ENCODE data around the gene DPH2. TPM values are rescaled to one million over a fixed set of nuclear protein-coding genes. Genes with fewer than 3 reads are reported as not detected.
A peak's percentile ranks its signal among the peaks of the same experiment; 100 is the strongest.

DPH2 gene
- total RNA-seq, 2 donors from 2014 or later: 25.4 to 31.1 TPM

- Histone ChIP-seq H3K27me3 (replicated peaks; ENCODE audit: insufficient read depth) (no peaks in the 10 kb centered on the region), H3K4me1 (replicated peaks) (peaks cover 6% of the 10 kb centered on the region), H3K9me3 (no peaks in the 10 kb centered on the region), H3K4me3 (no peak overlapping the region), H3K27ac (no peak overlapping the region), H3K36me3 (no peaks in the 10 kb centered on the region)
- TF ChIP-seq POLR2A (IDR thresholded peaks at IDR 0.05): no peak
- TF ChIP-seq, protein P1, sequence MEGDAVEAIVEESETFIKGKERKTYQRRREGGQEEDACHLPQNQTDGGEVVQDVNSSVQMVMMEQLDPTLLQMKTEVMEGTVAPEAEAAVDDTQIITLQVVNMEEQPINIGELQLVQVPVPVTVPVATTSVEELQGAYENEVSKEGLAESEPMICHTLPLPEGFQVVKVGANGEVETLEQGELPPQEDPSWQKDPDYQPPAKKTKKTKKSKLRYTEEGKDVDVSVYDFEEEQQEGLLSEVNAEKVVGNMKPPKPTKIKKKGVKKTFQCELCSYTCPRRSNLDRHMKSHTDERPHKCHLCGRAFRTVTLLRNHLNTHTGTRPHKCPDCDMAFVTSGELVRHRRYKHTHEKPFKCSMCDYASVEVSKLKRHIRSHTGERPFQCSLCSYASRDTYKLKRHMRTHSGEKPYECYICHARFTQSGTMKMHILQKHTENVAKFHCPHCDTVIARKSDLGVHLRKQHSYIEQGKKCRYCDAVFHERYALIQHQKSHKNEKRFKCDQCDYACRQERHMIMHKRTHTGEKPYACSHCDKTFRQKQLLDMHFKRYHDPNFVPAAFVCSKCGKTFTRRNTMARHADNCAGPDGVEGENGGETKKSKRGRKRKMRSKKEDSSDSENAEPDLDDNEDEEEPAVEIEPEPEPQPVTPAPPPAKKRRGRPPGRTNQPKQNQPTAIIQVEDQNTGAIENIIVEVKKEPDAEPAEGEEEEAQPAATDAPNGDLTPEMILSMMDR (IDR thresholded peaks at IDR 0.05): no peak
- TF ChIP-seq POLR2AphosphoS5 (IDR thresholded peaks at IDR 0.05): no peak
- intact Hi-C loops (cut with DNase I): no loop called here
- DNase-seq (ENCODE audit: low spot score): no peak
- 91% methylated on average over 3 of the region's 3 CpGs for WGBS
Observed at GRCh38 chr1:43942411-43942810, 27.4 kb upstream of the DPH2 start.

GRCh38 chr1:43944860-43945259 is 24.9 kb upstream of the DPH2 start:
- Histone ChIP-seq H3K4me3 (no peak overlapping the region), H3K4me1 (replicated peaks) (peaks cover 17% of the 10 kb centered on the region), H3K27me3 (replicated peaks; ENCODE audit: insufficient read depth) (no peaks in the 10 kb centered on the region), H3K36me3 (no peaks in the 10 kb centered on the region), H3K9me3 (no peaks in the 10 kb centered on the region), H3K27ac (no peak overlapping the region)
- TF ChIP-seq POLR2AphosphoS5 (IDR thresholded peaks at IDR 0.05): no peak
- TF ChIP-seq, protein P1 (IDR thresholded peaks at IDR 0.05): no peak
- intact Hi-C loops (cut with DNase I): no loop called here
- no peak for DNase-seq (ENCODE audit: low spot score)
- 100% methylated on average over 1 of the region's 1 CpG for WGBS

DNA sequence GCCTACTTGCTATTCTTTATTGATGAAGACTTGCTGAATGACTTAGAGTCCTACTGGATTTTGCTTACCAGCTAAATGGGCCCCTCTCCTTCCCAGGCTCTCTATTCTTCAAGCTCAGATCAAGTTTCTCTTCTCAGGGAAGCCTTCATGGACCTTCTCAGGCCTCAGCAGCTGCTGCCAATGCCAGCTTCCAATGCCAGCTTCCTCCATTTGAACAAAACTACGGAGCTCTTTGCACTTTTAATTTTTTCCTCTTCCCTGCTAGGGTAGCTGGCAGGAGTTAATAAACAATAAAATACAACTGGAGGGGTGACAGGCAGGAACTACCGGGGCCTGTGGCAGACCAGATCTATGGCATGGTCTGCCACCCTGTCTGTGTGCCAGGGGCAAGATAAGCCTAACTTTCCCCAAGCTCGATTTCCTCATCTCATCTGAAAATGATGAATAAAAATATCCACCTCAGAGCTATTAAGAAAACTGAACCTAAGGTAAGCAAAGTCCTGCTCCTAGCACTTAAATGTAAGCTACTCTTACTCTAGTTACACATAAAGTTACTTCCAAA is 24.1 kb upstream of the DPH2 start:
- H3K27me3 ChIP-seq (replicated peaks; ENCODE audit: insufficient read depth): no peaks in the 10 kb centered on the region
- peaks cover 17% of the 10 kb centered on the region for H3K4me1 ChIP-seq (replicated peaks)
- H3K4me3 ChIP-seq: peak overlapping the region; percentile 69 to 73
- TF ChIP-seq, protein P1 (IDR thresholded peaks at IDR 0.05): no peak
- TF ChIP-seq POLR2AphosphoS5 (IDR thresholded peaks at IDR 0.05) (no peak), POLR2A (IDR thresholded peaks at IDR 0.05) (no peak)
- intact Hi-C loops (cut with DNase I): no loop called here
- DNase-seq (ENCODE audit: low spot score): no peak
- H3K9me3 ChIP-seq: no peaks in the 10 kb centered on the region
- WGBS: 2% methylated on average over 3 of the region's 3 CpGs
- H3K36me3 ChIP-seq: no peaks in the 10 kb centered on the region
- H3K27ac ChIP-seq: peak overlapping the region; percentile 92 to 94

DNA sequence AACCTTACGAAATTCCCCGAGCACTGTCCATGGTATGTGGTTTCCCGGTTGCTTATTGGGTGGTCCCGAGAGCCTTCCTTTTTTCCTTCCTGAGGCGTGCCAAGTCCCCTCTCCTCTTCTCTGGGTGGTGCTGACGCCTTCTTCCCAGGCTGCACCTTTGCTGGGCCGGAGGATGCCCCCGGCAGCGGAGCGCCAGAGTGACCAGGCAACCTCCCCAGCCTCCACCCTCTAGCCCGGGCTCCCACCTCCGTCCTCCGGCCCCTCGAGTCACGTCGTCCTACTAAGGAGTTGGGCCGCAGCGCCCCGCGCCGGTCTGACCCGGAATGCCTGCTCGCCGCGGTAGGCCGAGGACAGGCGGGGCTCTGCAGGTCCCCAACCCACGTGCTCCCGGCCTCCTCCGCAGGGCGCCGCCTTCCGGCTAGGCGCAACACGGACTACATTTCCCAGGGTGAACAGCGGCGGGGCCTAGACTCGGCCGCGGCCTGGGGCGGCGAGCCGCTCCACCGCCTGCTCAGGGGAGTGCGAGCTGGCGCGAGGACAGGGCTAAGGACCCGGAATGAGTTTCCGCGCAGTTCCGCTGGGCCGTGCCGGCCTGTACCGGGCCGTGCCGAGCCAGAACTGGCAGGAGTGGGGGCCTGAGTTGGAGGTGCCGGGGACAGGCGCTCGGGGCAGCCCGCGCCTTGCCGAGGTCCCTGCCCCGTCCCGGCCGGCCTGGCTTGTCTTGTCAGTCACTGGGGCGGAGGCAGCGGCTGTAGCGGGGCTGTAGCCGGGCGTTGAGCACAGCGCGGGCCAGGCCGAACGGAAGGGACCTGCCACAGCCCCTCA is 23.4 kb upstream of the DPH2 start, which contains the start of gene IPO13:
Gene IPO13 (plus strand): TSS at position 715 of the 825 bp plus-strand sequence. CDS start 651 bp downstream, outside the sequence.
- TF ChIP-seq POLR2AphosphoS5 (IDR thresholded peaks at IDR 0.05) (peak; percentile 96), POLR2A (IDR thresholded peaks at IDR 0.05) (peak; percentile 50)
- TF ChIP-seq, protein P1 (IDR thresholded peaks at IDR 0.05): peak; percentile 62 to 95 (median 80)
- intact Hi-C loops (cut with DNase I): no loop called here
- H3K9me3 ChIP-seq: no peaks in the 10 kb centered on the region
- peaks cover 17% of the 10 kb centered on the region for H3K4me1 ChIP-seq (replicated peaks)
- H3K27me3 ChIP-seq (replicated peaks; ENCODE audit: insufficient read depth): no peaks in the 10 kb centered on the region
- H3K4me3 ChIP-seq: peak within 1 kb of the TSS; percentile 69 to 73
- H3K36me3 ChIP-seq: no peaks in the 10 kb centered on the region
- under 1% methylated on average over 46 of the region's 74 CpGs for WGBS
- H3K27ac ChIP-seq: peak within 1 kb of the TSS; percentile 92 to 94
- peak; percentile 94 for DNase-seq (ENCODE audit: low spot score)

Data from prostate gland (tissue), 2 donors.